HG03469 (cell line): ENCODE data around the gene SLC46A2.

Source experiments
- ATAC-seq: cut with Tn5 transposase; IDR thresholded peaks from one replicate; pipeline ENCODE4 v1.9.1; 2021; ENCODE audit warnings: mild to moderate bottlenecking, moderate library complexity, moderate number of reproducible peaks; ENCODE audit not compliant: unreplicated experiment

The SLC46A2 gene

DNA sequence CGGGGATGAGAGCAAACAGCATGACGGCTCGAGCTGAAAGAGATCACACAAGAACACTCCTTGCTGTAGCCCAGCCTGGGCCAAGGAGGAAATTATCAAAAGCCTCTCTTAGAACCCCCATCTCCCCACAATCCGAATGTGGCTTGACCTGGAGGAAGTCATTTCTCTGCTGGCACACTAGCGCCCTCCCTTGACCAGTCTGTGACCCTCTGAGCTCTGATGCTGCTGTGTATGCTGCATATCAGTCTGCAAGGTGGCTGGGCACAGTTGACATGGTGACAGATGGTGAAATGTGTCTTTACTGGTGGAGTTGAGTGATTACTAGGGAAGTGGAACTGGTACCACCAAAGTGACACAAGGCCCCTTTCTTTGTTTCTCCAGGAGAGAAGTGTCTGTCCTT lies 3.3 kb downstream of the SLC46A2 start:
- no peak for ATAC-seq

DNA sequence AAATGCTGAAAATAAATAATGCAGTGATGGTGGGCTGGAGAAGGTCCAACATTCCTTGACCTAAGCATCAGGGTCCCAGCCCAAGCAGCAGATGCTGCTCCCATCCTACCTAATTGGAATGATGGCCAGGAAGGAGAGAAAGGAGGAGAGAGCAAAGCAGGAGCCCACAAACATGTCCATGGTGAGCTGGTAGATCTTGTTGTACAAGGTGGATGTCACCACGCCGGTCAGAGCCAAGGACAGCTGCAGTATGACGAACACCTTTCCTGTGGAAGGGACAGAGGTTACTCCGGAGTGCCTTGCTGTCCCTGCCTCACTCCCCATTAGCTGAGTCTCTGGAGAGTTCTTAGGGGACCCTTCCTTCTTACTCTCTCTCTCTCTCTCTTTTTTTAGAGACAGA lies 4.3 kb downstream of the SLC46A2 start:
- ATAC-seq, result no peak

DNA sequence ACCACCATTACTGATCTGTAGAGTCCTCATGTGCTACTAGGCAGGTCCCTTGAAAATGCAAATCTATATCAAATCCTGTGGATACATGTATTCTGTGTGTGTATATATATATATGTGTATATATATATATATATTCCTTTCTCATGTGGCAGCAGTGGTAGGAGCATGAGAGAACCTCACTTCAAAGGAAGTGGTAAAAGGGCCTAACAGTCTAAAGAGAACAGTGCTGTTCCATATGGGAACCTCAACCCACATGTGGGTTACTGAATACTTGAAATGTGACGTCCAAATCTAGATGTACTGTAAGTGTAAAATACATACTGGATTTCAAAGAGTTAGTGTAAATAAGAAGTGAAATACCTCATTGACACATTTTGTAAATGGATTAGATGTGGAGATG lies 5.4 kb downstream of the SLC46A2 start:
- ATAC-seq, result no peak

DNA sequence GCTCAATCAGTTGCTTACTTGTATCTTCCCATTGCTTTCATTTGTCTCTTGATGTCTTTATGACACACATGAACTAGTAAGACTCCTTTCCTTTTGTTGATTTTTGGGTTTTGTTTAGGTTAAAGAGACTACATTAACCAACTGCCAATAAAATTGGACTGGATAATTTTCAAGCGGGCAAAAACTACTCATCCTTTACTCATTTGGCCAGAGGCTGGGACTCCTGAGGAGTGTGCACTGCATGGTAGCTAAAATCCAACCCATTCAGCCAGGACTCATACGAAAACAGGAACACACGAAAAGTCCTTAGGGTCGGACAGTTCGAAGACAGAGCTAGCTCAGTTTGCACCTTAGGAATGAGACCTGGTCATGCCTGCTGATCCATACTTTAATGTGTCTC lies 6.0 kb downstream of the SLC46A2 start:
- ATAC-seq, result no peak

DNA sequence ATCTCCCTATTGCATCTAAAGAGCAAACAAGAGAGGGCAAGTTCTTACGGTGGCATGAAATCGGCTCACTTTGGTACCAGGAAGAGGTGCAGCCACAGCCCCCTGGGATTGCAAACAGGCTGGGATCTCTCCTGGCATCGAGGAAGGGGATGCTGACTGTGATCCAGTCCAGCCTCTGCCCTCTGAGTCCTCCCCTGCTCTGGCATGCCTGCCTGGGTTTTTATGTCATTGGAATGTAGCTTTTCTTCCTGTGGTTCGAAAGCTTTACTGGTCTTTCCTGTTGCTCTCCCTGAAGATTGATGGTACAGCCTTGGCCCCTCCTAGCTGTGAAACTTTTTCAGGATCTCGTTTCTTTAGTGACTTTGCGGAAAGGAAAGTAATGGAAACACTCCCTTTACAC lies 6.6 kb downstream of the SLC46A2 start:
- no peak for ATAC-seq

DNA sequence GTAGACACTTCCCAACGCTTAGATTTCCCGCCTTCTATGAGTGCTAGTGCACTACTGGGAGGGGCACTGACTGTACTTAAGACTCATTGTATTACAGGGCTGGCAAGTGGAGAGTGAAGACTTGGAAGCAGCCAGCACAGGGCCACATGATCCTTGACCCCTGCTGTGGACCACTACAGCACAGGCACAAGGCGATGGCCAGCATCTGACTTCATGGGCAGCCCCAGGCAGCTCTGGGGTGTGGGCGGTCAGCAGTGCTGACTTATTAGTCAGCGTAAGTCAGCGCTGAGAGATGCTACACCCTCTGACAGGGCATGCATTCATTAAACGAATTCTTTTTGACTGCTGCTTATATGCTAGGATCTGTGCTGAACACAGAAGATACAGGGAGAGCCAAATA lies 9.3 kb downstream of the SLC46A2 start:
- ATAC-seq, result no peak

DNA sequence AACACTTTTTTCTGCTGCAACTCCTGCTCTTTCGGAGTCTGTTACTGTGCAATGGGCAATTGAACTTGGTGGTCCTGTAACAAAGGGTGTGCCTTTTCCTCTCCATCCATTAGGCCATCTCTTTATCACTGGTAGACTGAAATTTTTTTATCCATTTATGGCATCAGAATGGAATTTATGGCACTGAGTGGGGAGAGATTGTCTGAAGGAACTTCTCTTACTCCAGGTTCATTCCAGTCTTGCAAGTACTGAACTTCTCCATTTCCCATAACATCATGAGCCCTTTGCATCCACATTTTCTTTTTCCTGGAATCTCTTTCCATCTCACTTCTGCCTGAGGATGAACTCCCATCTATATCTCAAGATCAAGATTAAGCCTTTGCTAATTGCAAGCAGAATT lies 10.0 kb downstream of the SLC46A2 start:
- ATAC-seq, result no peak

DNA sequence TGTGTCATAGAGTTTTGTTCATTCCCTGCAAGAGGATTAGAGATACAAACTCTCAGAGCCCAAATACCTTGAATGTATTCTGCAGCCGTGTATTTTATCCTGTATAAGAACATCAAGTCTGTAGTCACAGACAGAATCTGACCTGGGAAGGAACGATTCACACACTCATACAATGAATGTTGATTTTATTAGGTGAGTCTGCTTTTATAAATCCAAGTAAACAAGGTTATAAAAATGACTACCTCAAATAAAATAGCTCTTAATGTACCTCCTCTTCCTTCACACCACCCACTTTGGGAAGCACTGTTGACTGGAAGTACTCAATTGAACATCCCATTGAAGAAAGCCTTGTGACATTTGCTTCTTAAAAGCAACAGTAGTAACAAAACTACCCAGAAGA lies 11.9 kb downstream of the SLC46A2 start:
- no peak for ATAC-seq

DNA sequence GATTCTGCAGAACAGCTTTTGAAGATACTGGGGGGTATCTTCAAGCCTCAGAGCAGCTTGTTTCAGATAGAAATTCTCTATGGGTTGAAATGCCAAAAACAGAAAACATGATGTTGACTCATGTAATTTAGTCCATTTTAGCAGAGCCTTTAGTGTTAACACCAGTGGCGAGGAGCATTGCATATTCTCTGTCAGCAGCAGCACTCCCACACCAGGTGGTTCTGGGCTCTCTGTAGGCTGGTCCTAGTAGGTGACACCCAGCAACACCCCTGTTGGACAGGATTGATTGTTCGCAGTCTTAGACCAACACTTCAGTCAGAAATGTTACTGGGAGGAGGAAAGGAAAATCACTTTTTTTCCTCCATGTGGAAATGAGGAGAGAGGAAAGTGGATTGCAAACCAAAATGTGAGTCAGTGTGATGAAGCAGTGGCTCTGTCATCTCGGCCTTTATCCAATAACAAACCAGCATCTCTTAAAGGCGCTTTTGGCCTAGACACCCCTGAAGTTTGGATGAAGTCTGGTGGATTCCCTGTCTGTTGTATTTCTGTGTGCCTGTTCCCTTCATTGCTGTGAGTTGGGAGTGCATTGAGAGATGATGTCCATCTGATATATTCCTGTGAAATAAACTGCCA lies 16.8 kb downstream of the SLC46A2 start:
- no peak for ATAC-seq

DNA sequence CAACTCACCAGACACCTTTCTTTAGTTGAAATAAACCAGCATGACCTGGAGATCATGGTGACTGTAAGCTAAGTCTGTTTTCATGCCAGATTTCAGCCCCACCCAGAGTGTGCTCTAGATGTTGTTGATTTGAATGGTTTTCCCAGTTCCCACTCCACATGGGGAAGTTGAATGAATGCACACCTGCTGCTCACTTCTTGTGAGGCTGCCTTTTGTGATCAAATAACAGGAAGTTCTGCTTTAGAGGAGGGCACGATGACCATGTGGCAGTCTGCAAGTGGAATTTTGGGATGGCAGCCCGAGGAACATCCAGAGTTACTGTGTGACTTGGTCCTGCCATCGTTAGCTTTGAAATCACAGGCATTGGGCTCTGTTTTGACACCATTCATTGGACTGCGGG lies 18.7 kb downstream of the SLC46A2 start:
- no peak for ATAC-seq

DNA sequence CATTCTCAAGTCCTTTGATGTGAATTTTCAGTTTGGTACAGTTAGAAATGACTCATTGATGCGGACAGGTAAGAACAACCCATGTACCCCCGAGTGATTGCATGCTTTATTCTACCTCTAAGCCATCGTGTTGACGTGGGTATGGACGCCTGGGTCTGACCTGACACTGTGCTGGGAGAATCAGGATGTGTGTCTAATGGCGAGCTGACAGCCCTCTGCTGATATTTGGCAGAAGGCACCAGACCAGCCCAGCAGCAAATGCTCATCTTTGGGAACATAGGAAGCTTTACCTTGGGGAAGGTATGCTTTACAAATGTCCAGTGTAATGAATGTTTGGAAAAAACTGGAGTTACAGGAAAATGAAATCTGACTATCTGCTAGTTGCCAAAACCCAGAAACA lies 20.1 kb downstream of the SLC46A2 start:
- no peak for ATAC-seq

DNA sequence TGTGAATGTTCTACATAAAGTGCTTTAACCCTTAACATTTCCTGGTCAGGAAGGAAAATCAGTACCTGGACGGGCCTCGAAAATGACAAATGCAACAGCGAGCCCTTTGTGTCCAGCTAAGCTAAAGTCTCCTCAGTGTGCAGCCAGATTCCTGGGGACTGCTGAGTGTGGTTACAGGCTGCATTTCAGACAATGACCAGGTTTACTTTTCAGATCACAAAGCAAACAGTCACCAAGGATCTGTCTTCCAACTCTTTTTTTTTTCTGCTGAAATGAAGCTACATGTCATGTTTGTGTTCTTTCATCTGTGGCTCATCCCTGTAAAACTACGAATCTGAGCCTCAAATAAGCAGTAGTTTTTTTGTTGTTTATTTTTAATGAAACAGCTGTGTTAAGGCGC lies 20.8 kb downstream of the SLC46A2 start:
- no peak for ATAC-seq

DNA sequence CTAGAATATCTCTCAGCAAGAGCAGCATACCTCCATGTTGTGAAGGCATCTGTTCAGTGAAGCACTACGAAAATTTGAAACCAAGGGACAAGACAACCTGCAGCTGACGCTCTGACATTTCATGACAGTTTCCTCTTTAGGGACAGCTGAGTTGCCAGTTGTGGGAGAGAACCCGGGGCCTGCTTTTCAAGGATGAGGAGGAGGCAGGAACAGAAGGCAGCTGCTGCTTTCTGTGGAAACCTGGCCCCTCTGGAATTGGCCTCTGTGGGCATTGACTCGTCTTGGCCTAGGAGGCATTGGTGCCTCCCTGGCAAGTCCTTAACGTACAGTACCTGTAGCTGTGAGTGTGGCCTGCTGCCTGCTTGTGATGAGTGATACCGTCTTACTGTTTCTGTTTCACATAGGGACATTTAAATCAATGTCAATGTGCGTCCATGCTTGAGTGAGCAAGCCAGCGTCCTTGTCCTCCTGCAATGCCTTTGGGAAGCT lies 21.6 kb downstream of the SLC46A2 start:
- no peak for ATAC-seq

DNA sequence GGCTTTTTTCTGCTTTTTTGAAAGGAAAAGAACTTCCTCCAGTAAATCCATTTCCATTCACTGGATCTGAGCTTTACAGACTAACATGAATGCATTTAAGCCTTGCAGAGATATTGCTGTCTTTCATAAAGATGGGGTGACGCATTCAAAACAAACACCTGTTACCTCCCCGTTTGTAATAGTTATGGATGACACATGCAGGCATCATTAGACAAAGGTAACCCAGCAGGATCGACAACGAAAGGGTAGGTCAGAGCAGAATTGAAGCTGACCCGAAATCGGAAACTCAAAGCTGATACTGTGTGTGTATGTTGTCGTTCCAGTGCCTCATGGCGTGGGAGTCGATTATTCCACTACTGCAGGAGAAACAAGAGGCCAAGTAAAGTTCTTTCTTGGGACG lies 22.2 kb downstream of the SLC46A2 start:
- no peak for ATAC-seq

DNA sequence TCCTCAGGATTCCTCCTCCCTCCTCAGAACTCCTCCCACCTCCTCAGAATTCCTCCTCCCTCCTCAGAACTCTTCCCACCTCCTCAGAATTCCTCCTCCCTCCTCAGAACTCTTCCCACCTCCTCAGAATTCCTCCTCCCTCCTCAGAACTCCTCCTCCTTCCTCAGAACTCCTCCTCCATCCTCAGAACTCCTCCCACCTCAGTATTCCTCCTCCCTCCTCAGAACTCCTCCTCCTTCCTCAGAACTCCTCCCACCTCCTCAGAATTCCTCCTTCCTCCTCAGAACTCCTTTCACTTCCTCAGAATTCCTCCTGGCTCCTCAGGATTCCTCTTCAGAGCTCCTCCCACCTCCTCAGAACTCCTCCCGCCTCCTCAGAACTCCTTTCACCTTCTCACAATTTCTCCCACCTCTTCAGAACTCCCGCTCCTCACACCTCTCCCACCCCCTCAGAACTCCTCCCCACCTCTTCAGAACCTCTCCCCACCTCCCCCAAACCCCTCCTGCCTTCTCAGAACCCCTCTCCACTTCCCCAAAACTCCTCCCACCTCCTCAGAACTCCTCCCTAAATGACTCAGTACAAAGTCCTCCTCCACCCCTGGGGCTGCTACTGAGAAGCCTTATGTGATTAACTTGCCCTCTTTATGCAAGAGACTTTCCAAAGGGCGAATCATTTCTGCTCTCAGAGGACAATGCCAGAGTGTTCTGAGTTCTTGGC lies 23.2 kb downstream of the SLC46A2 start:
- ATAC-seq, result no peak

DNA sequence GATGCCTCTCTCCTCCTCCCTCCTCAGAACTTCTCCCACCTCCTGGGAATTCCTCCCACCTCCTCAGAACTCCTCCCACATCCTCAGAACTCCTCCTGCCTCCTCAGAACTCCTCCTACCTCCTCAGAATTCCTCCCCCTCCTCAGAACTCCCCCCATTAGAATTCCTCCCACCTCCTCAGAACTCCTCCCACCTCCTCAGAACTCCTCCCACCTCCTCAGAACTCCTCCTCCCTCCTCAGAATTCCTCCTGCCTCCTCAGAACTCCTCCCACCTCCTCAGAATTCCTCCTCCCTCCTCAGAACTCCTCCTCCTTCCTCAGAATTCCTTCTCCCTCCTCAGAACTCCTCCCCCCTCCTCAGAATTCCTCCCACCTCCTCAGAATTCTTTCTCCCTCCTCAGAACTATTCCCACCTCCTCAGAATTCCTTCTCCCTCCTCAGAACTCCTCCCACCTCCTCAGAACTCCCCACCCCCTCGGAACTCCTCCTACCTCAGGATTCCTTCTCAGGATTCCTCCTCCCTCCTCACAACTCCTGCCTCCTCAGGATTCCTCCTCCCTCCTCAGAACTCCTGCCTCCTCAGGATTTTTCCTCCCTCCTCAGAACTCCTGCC lies 23.9 kb downstream of the SLC46A2 start:
- no peak for ATAC-seq

DNA sequence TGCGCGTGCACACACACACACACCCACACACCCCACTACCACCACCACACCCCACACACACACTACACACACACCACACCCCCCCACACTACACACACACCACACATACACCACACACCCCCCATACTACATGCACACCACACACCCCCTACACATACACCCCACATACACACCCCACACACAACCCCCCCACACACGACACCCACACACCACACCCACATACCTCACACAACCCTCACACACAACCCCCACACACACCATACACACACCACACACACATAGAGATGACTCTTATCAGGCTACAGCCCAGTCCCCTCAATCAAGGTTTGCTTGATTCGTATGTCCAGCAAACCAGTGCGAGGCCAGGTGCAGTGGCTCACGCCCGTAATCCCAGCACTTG lies 25.7 kb downstream of the SLC46A2 start:
- no peak for ATAC-seq

DNA sequence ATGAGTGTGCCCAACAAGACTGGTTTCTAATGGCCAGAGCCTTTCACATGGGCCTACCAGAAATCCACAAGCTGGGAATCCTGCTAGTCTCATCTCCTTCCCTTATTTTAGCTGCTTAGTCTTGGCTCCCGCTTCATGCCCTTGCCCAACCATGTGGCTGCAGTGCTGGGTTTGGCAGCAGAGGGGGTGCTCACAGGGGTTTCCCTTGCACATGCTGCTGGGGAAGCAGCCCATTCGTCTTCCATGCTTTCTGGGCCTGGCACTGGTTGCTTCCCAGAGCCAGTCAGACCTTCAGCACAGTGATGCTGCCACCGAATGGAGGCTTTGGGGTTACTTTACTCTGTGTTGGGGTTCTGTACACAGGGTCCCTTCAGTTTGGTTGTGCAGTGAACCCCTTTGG lies 26.3 kb downstream of the SLC46A2 start:
- ATAC-seq, result no peak

DNA sequence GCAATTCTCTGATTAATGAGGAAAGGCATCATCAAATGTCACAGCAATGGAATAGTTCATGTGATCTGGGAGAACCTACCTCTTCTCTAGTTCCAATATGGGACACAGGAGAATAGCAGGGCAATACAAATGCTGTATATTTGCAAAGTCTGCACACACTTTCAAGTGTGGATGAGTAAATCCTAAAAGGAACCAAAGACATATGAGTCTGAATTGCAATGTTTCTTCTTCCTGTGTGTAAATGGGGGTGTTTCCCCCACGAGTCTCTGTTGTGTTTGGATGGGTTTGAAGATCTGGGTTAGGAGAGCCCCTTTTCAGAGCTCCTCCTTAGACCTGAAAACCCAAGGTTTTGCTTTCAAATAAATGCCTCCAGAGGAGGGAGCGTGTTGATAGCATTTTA lies 26.9 kb downstream of the SLC46A2 start:
- ATAC-seq, result no peak

DNA sequence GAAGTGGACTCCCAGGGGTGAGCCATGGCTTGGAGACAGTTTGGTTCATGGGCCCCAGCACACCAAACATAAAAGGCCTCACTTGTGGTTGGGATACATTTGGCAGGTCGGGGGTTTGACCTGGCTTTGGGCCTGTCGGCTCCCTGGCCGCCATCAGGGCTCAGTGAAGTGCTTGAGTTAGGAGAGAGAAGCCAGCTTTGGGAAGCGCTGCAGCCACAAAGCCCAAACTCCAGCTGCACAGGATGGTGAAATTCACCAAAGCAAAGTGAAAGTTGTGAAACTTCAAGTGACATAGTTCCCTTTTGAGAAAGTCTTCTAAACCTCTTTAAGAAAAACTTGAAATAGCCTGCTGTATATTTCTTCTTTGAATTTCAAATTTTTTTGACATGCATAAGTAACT lies 27.5 kb downstream of the SLC46A2 start:
- ATAC-seq, result no peak

DNA sequence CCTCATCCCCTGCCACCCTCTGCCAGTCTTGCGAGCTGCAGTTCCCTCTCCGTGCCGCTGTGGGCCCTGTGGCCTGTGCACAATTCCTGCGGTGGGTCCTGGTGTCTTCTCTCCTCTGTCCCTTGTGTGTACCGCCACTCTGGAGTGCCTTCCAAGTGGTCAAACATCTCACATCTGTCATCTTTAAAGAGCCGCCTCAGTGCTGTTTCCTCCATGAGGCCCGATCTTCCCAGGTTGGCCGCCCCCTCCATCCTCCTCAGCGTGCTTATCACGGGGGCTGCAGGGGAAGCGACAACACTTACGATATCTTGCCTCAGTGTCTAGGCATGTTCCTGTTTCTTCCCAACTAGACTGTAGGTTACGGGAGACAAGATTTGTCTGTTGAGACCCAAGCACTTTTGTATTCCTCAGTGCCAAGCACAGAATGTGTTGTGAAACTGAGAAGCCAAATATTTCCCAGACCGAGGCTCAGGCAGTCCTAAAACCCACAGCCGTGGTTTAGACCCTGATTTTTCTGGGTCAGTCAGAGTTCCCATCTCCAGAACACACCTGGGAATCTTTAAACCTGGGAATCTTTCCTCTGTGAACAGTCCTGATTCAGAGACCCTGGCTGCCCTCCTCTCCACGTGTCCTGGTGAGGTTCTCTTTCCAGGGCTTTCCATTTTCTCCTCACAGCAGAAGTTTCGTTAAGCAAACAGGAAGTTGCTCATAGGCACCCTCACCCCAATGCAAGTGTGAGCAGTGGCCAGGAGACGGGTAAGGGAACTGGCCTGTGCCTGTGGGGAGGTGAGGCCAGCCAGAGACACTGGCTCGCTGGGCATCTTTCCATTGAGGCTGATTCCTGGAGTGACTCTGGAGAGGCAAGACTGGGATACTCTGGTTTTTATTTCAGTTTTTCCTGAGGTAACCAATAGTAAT lies 28.8 kb downstream of the SLC46A2 start:
- ATAC-seq, result no peak
